Left ventricle myocardium inferior (tissue), 1 donor: ENCODE results near the gene SNRNP200. TPM values are rescaled to one million over a fixed set of nuclear protein-coding genes. Genes with fewer than 3 reads are reported as not detected.
A peak's percentile ranks its signal among the peaks of the same experiment; 100 is the strongest.

ENCODE experiments used
- DNase-seq: peaks from one replicate; pipeline ENCODE4 v3.0.0-alpha.2; 2020
- H3K27ac ChIP-seq: fragments of 200-600 bp; replicated peaks from 2 replicates; pipeline ENCODE4 v1.8.0; 2021
- H3K27me3 ChIP-seq: fragments of 200-600 bp; 2 replicates; pipeline ENCODE4 v1.8.0; 2021; ENCODE audit warnings: low read depth
- H3K36me3 ChIP-seq: fragments of 200-600 bp; 2 replicates; pipeline ENCODE4 v1.8.0; 2021
- H3K4me1 ChIP-seq: fragments of 200-600 bp; 2 replicates; pipeline ENCODE4 v1.8.0; 2021
- H3K4me3 ChIP-seq: fragments of 200-600 bp; 2 replicates; pipeline ENCODE4 v1.8.0; 2021; ENCODE audit warnings: mild to moderate bottlenecking, moderate library complexity
- H3K9me3 ChIP-seq: fragments of 200-600 bp; replicated peaks from 2 replicates; pipeline ENCODE4 v1.8.0; 2021
- CTCF ChIP-seq: fragments of 200-600 bp; IDR thresholded peaks from 2 replicates; pipeline ENCODE4 v1.8.0; 2021; ENCODE audit warnings: antibody characterized with exemption, mild to moderate bottlenecking, borderline replicate concordance
- intact Hi-C: fragments of 100-400 bp; cut with micrococcal nuclease; formaldehyde crosslinking; loops from one replicate; pipeline ENCODE4 v1.11.0; 2022
- total RNA-seq: library from RNA; stranded (reverse); fragmentation: NEBNext Ultra II Directional; extraction: Animal tissue kit (Norgen Biotek cat#: 25700); gene quantifications from one replicate; pipeline ENCODE4 v1.2.1, GENCODE V29; 2021
- donor health status: DM: no; HTN: yes; CAD: no; lungs with severe emphysema.

Gene SNRNP200
- total RNA-seq, 1 donor from 2014 or later: 54.8 TPM

GRCh38 chr2:96247009-96247408 lies 58.3 kb downstream of the SNRNP200 start:
- Histone ChIP-seq H3K27ac (no peak overlapping the region), H3K36me3 (peaks cover 4% of the 10 kb centered on the region), H3K4me3 (no peak overlapping the region), H3K9me3 (no peaks in the 10 kb centered on the region), H3K27me3 (no peaks in the 10 kb centered on the region), H3K4me1 (peaks cover 58% of the 10 kb centered on the region)
- DNase-seq: no peak
- intact Hi-C loops: no loop called here
- TF ChIP-seq CTCF: no peak

GRCh38 chr2:96245609-96246390 lies 59.5 kb downstream of the SNRNP200 start:
- Histone ChIP-seq H3K9me3 (no peaks in the 10 kb centered on the region), H3K27me3 (no peaks in the 10 kb centered on the region), H3K4me1 (peaks cover 58% of the 10 kb centered on the region), H3K36me3 (no peaks in the 10 kb centered on the region), H3K4me3 (no peak overlapping the region), H3K27ac (peak overlapping the region; percentile 9)
- intact Hi-C loops: no loop called here
- no peak for DNase-seq
- TF ChIP-seq CTCF: no peak

GRCh38 chr2:96243843-96244242 lies 61.5 kb downstream of the SNRNP200 start:
- Histone ChIP-seq H3K36me3 (no peaks in the 10 kb centered on the region), H3K4me3 (no peak overlapping the region), H3K27me3 (no peaks in the 10 kb centered on the region), H3K4me1 (peaks cover 57% of the 10 kb centered on the region), H3K9me3 (no peaks in the 10 kb centered on the region), H3K27ac (no peak overlapping the region)
- DNase-seq: no peak
- no peak for TF ChIP-seq CTCF
- intact Hi-C loops: no loop called here

- no peaks in the 10 kb centered on the region for H3K36me3 ChIP-seq
- no peak for TF ChIP-seq CTCF
- intact Hi-C loops: no loop called here
- H3K27me3 ChIP-seq: no peaks in the 10 kb centered on the region
- H3K27ac ChIP-seq: peak overlapping the region; percentile 71
- H3K9me3 ChIP-seq: no peaks in the 10 kb centered on the region
- H3K4me3 ChIP-seq: no peak overlapping the region
- peaks cover 52% of the 10 kb centered on the region for H3K4me1 ChIP-seq
- DNase-seq: peak; percentile 38
Measured at GRCh38 chr2:96241900-96242611, 63.3 kb downstream of the SNRNP200 start.

GRCh38 chr2:96241227-96241626 lies 64.1 kb downstream of the SNRNP200 start:
- intact Hi-C loops: no loop called here
- no peak for TF ChIP-seq CTCF

More at GRCh38 chr2:96241227-96241626, 64.1 kb downstream of the SNRNP200 start:
- no peaks in the 10 kb centered on the region for H3K36me3 ChIP-seq
- H3K9me3 ChIP-seq: no peaks in the 10 kb centered on the region
- H3K4me3 ChIP-seq: no peak overlapping the region
- peak overlapping the region; percentile 71 for H3K27ac ChIP-seq
- H3K4me1 ChIP-seq: peaks cover 45% of the 10 kb centered on the region
- no peaks in the 10 kb centered on the region for H3K27me3 ChIP-seq
- no peak for DNase-seq
